HG02981 (cell line): ENCODE results near the gene CARNS1.
A peak's percentile ranks its signal among the peaks of the same experiment; 100 is the strongest.
"Not testable (repeated sequence)": the region's sequence is repeated elsewhere in the genome, so short reads cannot be mapped to it uniquely, and the experiment has no call there.

ENCODE experiments used
- ATAC-seq: cut with Tn5 transposase; IDR thresholded peaks from one replicate; pipeline ENCODE4 v1.9.1; 2021; ENCODE audit warnings: mild to moderate bottlenecking, moderate library complexity; ENCODE audit not compliant: unreplicated experiment

CARNS1 gene

GRCh38 chr11:67427364-67427859 is 11.9 kb downstream of the CARNS1 start:
- not testable (repeated sequence) for ATAC-seq

GRCh38 chr11:67428052-67429001 is 12.8 kb downstream of the CARNS1 start, which contains the start of gene RPS6KB2:
TSS of gene RPS6KB2 (plus strand) at chr11:67428494. CDS start at chr11:67428546, 52 bp downstream.
- peak; percentile 81 for ATAC-seq

DNA sequence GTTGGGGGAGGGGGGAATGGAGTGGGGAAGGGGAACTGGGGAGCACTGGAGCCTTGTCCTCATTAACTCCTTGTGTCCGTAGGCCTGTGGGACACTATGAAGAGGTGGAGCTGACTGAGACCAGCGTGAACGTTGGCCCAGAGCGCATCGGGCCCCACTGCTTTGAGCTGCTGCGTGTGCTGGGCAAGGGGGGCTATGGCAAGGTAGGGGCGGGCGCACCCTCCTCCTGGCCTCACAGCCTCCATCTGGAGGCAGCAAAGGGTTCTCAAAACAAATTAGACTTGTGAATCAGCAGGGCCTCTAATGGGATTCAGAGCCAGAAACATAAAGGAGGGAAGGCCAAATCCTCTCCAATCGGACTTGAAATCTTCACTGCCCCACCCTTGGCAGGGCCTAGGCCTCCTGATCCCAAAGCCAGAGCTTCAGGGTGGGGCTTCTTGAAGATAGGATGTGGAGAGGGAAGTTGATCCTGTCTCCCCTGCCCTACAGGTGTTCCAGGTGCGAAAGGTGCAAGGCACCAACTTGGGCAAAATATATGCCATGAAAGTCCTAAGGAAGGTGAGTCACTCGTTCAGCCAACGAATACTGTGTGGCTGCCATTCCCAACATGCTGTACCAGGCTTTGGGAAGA is 13.7 kb downstream of the CARNS1 start:
- ATAC-seq: no peak

DNA sequence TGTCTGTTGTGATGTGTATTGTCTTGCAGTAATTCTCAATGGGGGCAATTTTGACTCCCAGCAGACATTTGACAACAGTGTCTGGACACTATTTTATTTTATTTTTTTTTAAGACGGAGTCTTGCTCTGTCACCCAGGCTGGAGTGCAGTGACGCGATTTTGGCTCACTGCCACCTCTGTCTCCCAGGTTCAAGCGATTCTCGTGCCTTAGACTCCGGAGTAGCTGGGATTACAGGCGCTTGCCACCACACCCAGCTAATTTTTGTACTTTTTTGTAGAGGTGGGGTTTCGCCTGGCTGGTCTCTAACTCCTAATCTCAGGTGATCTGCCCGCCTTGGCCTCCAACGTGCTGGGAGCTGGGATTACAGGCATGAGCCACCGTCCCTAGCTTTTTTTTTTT is 14.2 kb downstream of the CARNS1 start:
- ATAC-seq: no peak

DNA sequence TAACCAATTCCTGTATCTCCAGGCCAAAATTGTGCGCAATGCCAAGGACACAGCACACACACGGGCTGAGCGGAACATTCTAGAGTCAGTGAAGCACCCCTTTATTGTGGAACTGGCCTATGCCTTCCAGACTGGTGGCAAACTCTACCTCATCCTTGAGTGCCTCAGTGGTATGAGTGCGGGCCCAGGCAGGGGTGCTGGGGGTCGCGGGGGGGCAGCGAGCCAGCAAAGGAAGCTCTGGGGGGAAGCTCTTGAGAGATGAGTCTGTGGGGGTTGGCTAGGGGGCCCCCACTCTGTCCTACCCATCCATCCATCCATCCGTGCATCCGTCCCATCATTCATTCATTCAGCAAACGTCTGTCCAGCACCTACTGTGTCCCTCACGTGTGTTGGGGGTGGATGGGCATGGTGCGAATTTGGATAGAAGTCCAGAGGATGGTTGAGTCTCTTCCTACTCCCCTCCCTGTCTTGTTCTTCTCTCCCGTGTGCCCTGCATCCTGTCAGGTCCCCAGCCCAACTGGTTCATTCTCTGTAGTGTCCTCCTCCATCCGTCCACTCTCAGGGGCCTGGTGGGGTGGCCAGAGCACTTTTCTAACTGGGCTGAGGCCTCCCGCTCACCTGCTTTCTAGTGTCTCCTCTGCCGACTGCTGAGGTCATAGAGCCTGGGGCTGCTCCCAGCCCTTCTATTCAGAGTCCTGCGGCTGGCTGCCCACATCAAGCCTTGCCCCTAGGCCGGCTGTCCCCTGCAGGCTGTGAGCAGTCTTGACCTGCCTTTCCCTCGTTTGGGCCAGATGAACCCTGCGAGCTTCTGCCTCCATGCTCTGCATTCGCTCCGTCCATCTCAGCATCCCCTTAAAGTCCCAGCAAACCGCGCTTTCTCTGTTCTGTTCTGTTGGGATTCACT is 16.1 kb downstream of the CARNS1 start:
- no peak for ATAC-seq

DNA sequence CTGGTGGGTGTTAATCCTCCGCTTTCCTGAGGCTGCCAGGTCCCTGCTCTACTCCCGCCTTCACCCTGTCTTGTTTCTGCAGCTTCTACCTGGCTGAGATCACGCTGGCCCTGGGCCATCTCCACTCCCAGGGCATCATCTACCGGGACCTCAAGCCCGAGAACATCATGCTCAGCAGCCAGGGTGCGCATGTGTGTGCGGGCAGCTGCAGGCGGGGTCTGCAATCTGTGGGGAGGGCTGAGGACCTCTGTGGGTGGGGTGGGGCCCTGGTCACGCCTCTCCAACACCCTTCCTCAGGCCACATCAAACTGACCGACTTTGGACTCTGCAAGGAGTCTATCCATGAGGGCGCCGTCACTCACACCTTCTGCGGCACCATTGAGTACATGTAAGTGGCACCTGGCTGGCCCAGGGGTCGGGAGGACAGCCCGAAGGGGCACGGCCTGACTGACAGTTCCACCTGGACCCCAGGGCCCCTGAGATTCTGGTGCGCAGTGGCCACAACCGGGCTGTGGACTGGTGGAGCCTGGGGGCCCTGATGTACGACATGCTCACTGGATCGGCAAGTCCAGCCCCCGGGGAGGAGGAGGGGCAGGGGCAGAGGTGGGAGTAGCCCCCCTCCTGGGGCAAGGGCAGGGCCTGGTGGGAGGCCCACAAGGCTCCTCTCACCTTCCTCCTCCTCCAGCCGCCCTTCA is 17.3 kb downstream of the CARNS1 start:
- no peak for ATAC-seq

DNA sequence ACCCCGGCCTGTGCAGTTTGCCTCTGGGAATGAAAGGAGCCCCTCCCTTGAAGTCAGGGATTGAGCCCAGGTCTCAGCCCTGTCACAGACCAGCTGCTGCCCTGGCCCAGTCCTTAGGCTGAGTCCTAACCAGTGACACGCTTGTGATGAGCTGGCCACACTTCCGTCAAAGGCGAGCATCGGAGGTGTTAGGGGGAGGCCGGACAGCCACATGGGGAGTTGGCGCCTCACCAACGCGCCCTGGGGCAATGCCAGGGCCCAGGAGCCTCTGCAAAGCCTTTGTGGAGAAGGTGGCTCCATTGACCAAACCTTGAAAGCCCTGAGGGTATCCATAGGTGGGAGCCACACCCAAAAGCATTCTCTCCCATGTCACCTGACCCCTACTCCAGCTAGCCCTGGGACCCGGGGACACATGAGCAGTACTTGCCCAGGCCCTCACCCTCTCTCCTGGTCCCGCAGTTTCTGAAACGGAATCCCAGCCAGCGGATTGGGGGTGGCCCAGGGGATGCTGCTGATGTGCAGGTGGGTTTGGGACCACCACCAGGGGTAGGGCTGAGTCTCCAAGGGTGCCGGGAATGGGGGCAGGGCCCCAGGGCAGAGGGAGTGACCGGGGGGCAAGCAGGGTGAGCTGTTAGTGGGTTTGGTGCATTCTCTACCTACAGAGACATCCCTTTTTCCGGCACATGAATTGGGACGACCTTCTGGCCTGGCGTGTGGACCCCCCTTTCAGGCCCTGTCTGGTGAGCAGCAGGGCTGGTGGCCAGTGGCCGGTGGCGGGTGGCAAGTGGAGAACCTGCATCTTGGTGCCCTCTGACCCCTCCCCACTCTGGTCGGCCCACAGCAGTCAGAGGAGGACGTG is 18.3 kb downstream of the CARNS1 start:
- ATAC-seq: no peak

DNA sequence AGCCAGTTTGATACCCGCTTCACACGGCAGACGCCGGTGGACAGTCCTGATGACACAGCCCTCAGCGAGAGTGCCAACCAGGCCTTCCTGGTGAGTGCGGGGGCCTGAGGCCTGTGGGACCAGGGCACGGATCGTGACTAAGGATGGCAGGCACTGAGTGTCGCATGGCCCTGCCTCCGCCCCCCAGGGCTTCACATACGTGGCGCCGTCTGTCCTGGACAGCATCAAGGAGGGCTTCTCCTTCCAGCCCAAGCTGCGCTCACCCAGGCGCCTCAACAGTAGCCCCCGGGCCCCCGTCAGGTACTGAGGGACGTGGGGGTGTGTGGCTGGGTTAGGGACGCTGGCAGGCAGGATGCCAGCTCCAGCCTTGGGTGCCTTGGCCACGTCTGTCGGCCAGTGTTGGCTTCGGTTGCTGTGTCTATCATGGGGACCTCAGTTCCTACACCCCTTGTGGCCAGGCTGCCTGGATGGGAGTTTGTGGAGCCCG is 19.0 kb downstream of the CARNS1 start:
- no peak for ATAC-seq

- no peak for ATAC-seq
Measured at GRCh38 chr11:67435031-67435726, 19.7 kb downstream of the CARNS1 start.

- ATAC-seq: no peak
Measured at GRCh38 chr11:67435727-67436458, 20.4 kb downstream of the CARNS1 start.

- ATAC-seq: peak; percentile 57
Measured at GRCh38 chr11:67436459-67437081, 21.1 kb downstream of the CARNS1 start.

DNA sequence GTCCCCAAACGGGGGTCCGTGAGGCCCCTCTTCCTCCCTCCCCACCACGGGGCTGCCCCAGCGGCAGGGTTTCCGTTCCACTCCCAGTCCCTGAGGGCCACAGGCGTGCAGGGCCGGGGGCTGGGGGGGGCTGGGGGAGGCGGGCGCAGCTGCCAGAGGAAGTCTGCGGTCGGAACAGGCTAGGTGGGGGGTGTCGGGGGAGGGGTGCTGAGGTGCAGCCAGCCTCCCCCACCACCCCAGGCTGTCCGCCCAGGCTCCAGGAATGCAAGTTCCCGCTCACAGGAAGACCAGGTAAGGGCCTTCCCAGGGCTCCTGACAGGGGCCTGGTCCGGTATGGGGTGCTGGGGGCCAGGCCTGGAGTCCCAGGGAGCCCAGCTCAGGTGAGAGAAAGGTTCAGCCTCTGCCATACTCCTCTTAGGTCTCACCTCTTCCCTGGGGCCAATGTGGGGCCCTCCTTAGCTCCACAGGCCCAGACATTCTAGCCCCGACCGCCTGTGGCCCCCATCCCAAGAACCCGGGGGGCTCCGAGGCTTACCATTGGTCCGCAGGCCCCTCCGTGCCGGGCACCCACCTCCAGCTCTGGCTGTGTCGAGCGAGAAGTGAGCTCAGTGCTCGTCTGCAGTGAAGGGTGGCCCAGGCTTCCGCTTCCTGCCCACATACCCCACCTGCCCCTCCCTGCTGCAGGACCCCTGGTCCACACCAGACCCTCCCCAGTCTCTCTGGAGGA is 21.8 kb downstream of the CARNS1 start, which contains the start of gene PTPRCAP:
TSS of gene PTPRCAP (minus strand) at position 601 of the 727 bp plus-strand sequence. CDS start at position 538, 63 bp downstream.
- ATAC-seq: no peak

DNA sequence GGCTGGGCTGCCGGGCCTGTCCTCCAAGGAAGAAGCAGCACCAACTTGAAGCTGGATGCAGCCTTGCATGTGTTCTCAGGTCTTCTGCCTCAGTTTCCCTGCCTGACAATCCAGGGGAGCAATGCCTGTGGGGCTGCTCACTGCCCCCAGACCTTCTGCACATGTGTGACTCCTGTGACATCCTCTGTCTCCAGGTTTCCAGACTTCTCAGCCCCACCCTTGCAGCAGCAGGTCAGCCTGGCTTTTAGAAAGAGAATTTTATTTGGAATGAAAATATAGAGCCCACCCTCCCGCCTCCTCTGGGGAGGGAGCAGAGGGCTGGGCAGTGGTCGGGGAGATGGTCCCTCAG is 22.3 kb downstream of the CARNS1 start:
- no peak for ATAC-seq

- no peak for ATAC-seq
Measured at GRCh38 chr11:67438158-67438902, 22.9 kb downstream of the CARNS1 start.

DNA sequence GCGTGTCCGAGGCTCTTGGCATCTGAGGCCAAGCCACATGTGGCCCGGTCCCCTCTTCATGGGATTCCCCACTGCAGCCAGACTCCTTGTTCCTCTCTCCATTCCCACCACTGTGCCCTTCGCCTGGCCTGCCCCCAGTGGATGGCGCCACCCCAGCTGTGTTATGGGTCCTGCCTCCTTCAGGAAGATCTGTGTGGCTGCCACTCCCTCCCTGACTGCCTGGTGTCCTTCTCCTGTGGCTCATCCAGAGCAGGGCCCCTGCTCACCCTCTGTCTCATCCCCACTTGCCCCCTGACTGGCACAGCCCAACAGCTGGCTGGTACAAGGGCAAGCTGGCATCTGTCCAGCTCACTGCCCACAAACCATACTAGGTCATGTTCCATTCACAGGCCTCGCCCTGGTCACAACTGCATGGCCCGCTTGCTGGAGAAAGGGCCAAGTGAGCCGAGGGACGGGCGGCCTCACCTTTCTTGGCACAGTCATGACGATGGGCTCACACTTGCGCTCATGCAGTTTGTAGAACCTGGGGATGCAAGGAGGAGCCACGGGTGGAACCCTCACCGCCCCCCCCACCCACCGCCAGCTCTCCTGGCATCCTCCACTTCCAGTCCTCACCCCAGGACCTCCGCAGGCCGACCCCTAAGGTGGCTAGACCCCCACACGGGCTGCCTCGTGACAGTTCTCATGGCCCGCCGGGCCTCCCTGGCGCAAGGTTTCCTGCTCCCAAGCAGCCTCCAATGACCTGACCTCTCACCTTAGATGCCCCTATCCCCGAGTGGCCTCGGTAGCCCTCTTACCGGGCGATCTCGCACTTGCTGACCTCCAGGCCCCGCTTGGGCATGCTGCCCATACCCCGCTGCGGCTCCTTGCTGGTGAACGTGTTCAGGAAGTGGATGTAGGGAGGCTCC is 24.1 kb downstream of the CARNS1 start:
- no peak for ATAC-seq
